Measurements from ENCODE around the gene IL17B.

- TF ChIP-seq CTCF (IDR thresholded peaks at IDR 0.05; ENCODE audit: extremely low read depth in 1 of 2, insufficient read depth in 1 of 2, low read depth in 1 of 2, low read length in 2 of 2): no peak
- TF ChIP-seq MYC (IDR thresholded peaks at IDR 0.05; ENCODE audit: low read depth, low read length): no peak
- no peak for TF ChIP-seq POLR2A (IDR thresholded peaks at IDR 0.05; ENCODE audit: low read depth, low read length)
- no peak for TF ChIP-seq EZH2 (IDR thresholded peaks at IDR 0.05; ENCODE audit: borderline replicate concordance, low read depth, low read length, severe bottlenecking)
- TF ChIP-seq MAX (IDR thresholded peaks at IDR 0.05; ENCODE audit: insufficient read depth, insufficient read length): no peak
- TF ChIP-seq GATA2 (IDR thresholded peaks at IDR 0.05; ENCODE audit: insufficient read depth, insufficient read length, low read depth, low read length): no peak
- no peak for TF ChIP-seq POLR2AphosphoS5 (IDR thresholded peaks at IDR 0.05; ENCODE audit: insufficient read depth, low read depth, low read length)
- no peak for TF ChIP-seq JUN (IDR thresholded peaks at IDR 0.05; ENCODE audit: borderline replicate concordance, insufficient read depth, insufficient read length, low read depth)
- no peak for TF ChIP-seq FOS (IDR thresholded peaks at IDR 0.05; ENCODE audit: borderline replicate concordance, insufficient read depth, low read length)
Measured at GRCh38 chr5:149423794-149424268, 44.7 kb upstream of the IL17B start.

Data from endothelial cell of umbilical vein (primary cell).